Astrocyte (in vitro differentiated cells and primary cell): ENCODE data around the gene MCCD1.

ENCODE experiments used
- EZH2 ChIP-seq: IDR thresholded peaks from 2 replicates; pipeline ENCODE4 v1.6.1; 2012; ENCODE audit warnings: mild to moderate bottlenecking, low read length, inconsistent platforms; ENCODE audit not compliant: insufficient read depth
- TF ChIP-seq, protein P1 (sequence below): IDR thresholded peaks from 2 replicates; pipeline ENCODE4 v1.5.1; 2011; ENCODE audit warnings: low read depth, mild to moderate bottlenecking, inconsistent platforms, low read length, moderate library complexity; ENCODE audit not compliant: insufficient read depth

GRCh38 chr6:31575952-31576685, 47.4 kb downstream of the MCCD1 start:
- TF ChIP-seq, protein P1, sequence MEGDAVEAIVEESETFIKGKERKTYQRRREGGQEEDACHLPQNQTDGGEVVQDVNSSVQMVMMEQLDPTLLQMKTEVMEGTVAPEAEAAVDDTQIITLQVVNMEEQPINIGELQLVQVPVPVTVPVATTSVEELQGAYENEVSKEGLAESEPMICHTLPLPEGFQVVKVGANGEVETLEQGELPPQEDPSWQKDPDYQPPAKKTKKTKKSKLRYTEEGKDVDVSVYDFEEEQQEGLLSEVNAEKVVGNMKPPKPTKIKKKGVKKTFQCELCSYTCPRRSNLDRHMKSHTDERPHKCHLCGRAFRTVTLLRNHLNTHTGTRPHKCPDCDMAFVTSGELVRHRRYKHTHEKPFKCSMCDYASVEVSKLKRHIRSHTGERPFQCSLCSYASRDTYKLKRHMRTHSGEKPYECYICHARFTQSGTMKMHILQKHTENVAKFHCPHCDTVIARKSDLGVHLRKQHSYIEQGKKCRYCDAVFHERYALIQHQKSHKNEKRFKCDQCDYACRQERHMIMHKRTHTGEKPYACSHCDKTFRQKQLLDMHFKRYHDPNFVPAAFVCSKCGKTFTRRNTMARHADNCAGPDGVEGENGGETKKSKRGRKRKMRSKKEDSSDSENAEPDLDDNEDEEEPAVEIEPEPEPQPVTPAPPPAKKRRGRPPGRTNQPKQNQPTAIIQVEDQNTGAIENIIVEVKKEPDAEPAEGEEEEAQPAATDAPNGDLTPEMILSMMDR = no peak
- TF ChIP-seq EZH2 = no peak
